HEK293 (cell line): ENCODE data around the gene FNDC11.
A peak's percentile ranks its signal among the peaks of the same experiment; 100 is the strongest.

Experiments
- CTCF ChIA-PET: fragments of 350-600 bp; formaldehyde crosslinking; extraction: SDS; loops from one replicate; lab custom pipeline; 2021; ENCODE audit warnings: antibody characterized with exemption; lab: Yijun Ruan, JAX
- POLR2A ChIA-PET: fragments of 300-600 bp; formaldehyde crosslinking; extraction: SDS; loops from one replicate; lab custom pipeline; 2020; ENCODE audit warnings: antibody characterized with exemption, inconsistent platforms; lab: Yijun Ruan, JAX
- H3K27ac ChIP-seq: fragments of 200-500 bp; sonication (Bioruptor generic); 2 replicates; pipeline ENCODE4 v1.5.1; 2014; ENCODE audit warnings: low read depth, low read length, control low read depth, inconsistent platforms; ENCODE audit errors: extremely low read depth
- H3K36me3 ChIP-seq, 2 experiments: fragments of 200-500 bp in 1 of 2; sonication (Bioruptor generic) in 1 of 2; 1 replicate in 1 of 2; 2 replicates in 1 of 2; pipeline ENCODE4 v1.5.1; 2014 to 2017; ENCODE audit warnings: inconsistent platforms in 2 of 2, low read length in 2 of 2; ENCODE audit not compliant: control insufficient read depth in 2 of 2, insufficient read depth in 1 of 2
- H3K4me1 ChIP-seq: fragments of 200-500 bp; sonication (Bioruptor generic); 2 replicates; pipeline ENCODE4 v1.5.1; 2014; ENCODE audit warnings: mild to moderate bottlenecking, low read length, inconsistent platforms; ENCODE audit not compliant: control insufficient read depth, insufficient read depth
- H3K4me3 ChIP-seq: 2 replicates; pipeline ENCODE4 v1.5.1; 2011; ENCODE audit warnings: low read depth, mild to moderate bottlenecking, control low read depth, low read length, moderate library complexity
- H3K9me3 ChIP-seq: fragments of 200-500 bp; sonication (Bioruptor generic); 2 replicates; pipeline ENCODE4 v1.5.1; 2014; ENCODE audit warnings: low read depth, low read length, inconsistent platforms; ENCODE audit not compliant: control insufficient read depth, insufficient read depth
- GFI1B ChIP-seq: fragments of 450-650 bp; formaldehyde crosslinking; IDR thresholded peaks from 2 replicates; pipeline ENCODE4 v1.5.1; 2016; ENCODE audit warnings: missing biosample characterization, missing genetic modification characterization
- GLIS1 ChIP-seq: fragments of 450-650 bp; formaldehyde crosslinking; IDR thresholded peaks from 2 replicates; pipeline ENCODE4 v1.5.1; 2016; ENCODE audit warnings: missing biosample characterization, missing genetic modification characterization
- HOXC10 ChIP-seq: sonication (generic); formaldehyde crosslinking; IDR thresholded peaks from 2 replicates; pipeline ENCODE4 v1.8.1; 2023; ENCODE audit warnings: mild to moderate bottlenecking, missing genetic modification reagents
- KLF1 ChIP-seq: fragments of 450-650 bp; formaldehyde crosslinking; IDR thresholded peaks from 2 replicates; pipeline ENCODE4 v1.5.1; 2016; ENCODE audit warnings: missing biosample characterization, missing genetic modification characterization
- KLF7 ChIP-seq: fragments of 450-650 bp; formaldehyde crosslinking; IDR thresholded peaks from 2 replicates; pipeline ENCODE4 v1.5.1; 2016; ENCODE audit warnings: missing biosample characterization, missing genetic modification characterization, borderline replicate concordance
- KLF8 ChIP-seq: fragments of 450-650 bp; formaldehyde crosslinking; IDR thresholded peaks from 2 replicates; pipeline ENCODE4 v1.5.1; 2016; ENCODE audit warnings: missing biosample characterization, missing genetic modification characterization
- SCRT2 ChIP-seq: fragments of 450-650 bp; formaldehyde crosslinking; IDR thresholded peaks from 2 replicates; pipeline ENCODE4 v1.5.1; 2016; ENCODE audit warnings: missing biosample characterization, missing genetic modification characterization
- SP2 ChIP-seq: fragments of 450-650 bp; formaldehyde crosslinking; IDR thresholded peaks from 2 replicates; pipeline ENCODE4 v1.5.1; 2016; ENCODE audit warnings: missing biosample characterization, missing genetic modification characterization
- ZBTB17 ChIP-seq: fragments of 450-650 bp; formaldehyde crosslinking; IDR thresholded peaks from 2 replicates; pipeline ENCODE4 v1.5.1; 2016; ENCODE audit warnings: missing biosample characterization, missing genetic modification characterization
- ZBTB8A ChIP-seq: fragments of 450-650 bp; formaldehyde crosslinking; IDR thresholded peaks from 2 replicates; pipeline ENCODE4 v1.5.1; 2016; ENCODE audit warnings: missing biosample characterization, missing genetic modification characterization
- ZFP69B ChIP-seq: fragments of 450-650 bp; formaldehyde crosslinking; IDR thresholded peaks from 2 replicates; pipeline ENCODE4 v1.5.1; 2016; ENCODE audit warnings: missing biosample characterization, missing genetic modification characterization
- ZNF10 ChIP-seq: fragments of 450-650 bp; formaldehyde crosslinking; IDR thresholded peaks from 2 replicates; pipeline ENCODE4 v1.5.1; 2017; ENCODE audit warnings: missing biosample characterization, missing genetic modification characterization
- ZNF174 ChIP-seq: fragments of 450-650 bp; formaldehyde crosslinking; IDR thresholded peaks from 2 replicates; pipeline ENCODE4 v1.5.0; 2017; ENCODE audit warnings: missing biosample characterization, mild to moderate bottlenecking, missing genetic modification characterization
- ZNF184 ChIP-seq: fragments of 450-650 bp; IDR thresholded peaks from 2 replicates; pipeline ENCODE4 v1.5.1; 2018; ENCODE audit warnings: missing biosample characterization, mild to moderate bottlenecking, missing genetic modification characterization
- ZNF19 ChIP-seq: fragments of 450-650 bp; formaldehyde crosslinking; IDR thresholded peaks from 2 replicates; pipeline ENCODE4; 2016; ENCODE audit warnings: missing biosample characterization, missing genetic modification characterization, low read depth
- ZNF341 ChIP-seq: fragments of 450-650 bp; formaldehyde crosslinking; IDR thresholded peaks from 2 replicates; pipeline ENCODE4; 2016; ENCODE audit warnings: low read depth, missing biosample characterization, missing genetic modification characterization
- ZNF37A ChIP-seq: fragments of 450-650 bp; IDR thresholded peaks from 2 replicates; pipeline ENCODE4 v1.5.1; 2018; ENCODE audit warnings: missing biosample characterization, missing genetic modification characterization
- ZNF391 ChIP-seq: fragments of 450-650 bp; formaldehyde crosslinking; IDR thresholded peaks from 2 replicates; pipeline ENCODE4 v1.5.1; 2016; ENCODE audit warnings: low read depth, missing biosample characterization, missing genetic modification characterization, borderline replicate concordance
- ZNF394 ChIP-seq: fragments of 450-650 bp; formaldehyde crosslinking; IDR thresholded peaks from 2 replicates; pipeline ENCODE4 v1.5.1; 2016; ENCODE audit warnings: missing biosample characterization, missing genetic modification characterization, mild to moderate bottlenecking, moderate library complexity, borderline replicate concordance
- ZNF561 ChIP-seq: fragments of 450-650 bp; IDR thresholded peaks from 2 replicates; pipeline ENCODE4 v1.5.1; 2018; ENCODE audit warnings: missing biosample characterization, missing genetic modification characterization, borderline replicate concordance
- ZNF600 ChIP-seq: fragments of 450-650 bp; formaldehyde crosslinking; IDR thresholded peaks from 2 replicates; pipeline ENCODE4 v1.5.1; 2016; ENCODE audit warnings: missing biosample characterization, missing genetic modification characterization
- ZNF629 ChIP-seq: fragments of 450-650 bp; formaldehyde crosslinking; IDR thresholded peaks from 2 replicates; pipeline ENCODE4 v1.5.1; 2017; ENCODE audit warnings: missing biosample characterization, missing genetic modification characterization

The FNDC11 gene

DNA sequence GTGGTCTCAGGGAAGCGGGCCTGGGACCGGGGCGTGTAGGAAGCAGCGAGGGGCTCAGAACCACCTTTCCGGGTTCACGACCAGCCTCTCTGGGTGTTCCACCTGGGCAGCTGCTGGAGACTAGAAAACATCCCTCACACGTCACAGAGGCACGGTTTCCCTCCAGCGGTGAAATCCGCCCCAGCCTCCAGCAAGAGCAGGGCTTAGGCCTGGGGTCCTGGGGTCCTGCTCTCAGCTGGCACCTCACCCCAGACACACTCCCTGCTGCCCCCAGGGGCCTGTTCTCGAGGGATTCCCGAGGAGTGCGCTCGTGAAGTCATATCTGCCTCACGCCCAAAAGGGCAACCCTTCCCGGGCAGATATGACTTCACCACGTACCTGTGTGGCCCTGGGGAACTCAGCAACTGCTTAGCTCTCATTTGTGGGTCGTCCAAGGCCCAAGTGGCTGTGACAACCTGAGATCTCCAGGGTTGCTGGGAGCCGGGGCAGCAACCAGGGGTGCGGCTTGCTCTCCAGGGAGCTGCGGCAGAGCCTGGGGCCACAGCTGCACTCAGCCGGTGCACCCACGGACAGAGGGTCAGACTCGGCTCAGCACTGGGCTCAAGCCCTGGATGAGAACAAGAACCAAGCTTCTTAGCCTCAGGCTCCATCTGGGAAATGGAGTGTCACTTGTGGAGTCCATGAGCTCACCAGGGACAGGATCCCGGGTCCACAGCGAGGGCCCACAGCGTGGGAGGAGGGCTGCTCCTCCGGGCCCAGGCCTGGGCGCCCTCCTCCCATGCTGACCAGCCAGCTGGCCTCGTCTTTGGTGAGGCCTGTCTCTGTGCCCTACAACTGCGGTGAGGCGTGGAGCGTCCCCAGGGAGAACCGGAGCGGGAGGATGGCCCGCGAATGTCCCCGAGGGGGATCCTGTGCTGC, 661 bp downstream of the FNDC11 start:
- H3K27ac ChIP-seq, result no peak overlapping the region
- TF ChIP-seq SCRT2 (tag by site-specific recombination) (peak; percentile 80), HOXC10 (CRISPR knock-in tag) (no peak), ZFP69B (tag by site-specific recombination) (0 out of 2 replicates have a peak, but pooled peaks have one; percentile 52), ZNF19 (tag by site-specific recombination) (no peak), ZBTB8A (tag by site-specific recombination) (0 out of 2 replicates have a peak, but pooled peaks have one; percentile 13), ZNF629 (tag by site-specific recombination) (peak; percentile 34), ZNF600 (tag by site-specific recombination) (0 out of 2 replicates have a peak, but pooled peaks have one; percentile 21), ZNF341 (tag by site-specific recombination) (no peak), GLIS1 (tag by site-specific recombination) (peak; percentile 52), KLF8 (tag by site-specific recombination) (peak; percentile 12; the same call in 1 of the 2 replicates), ZNF10 (tag by site-specific recombination) (peak; percentile 61; the same call in 1 of the 2 replicates), ZNF394 (tag by site-specific recombination) (no peak), GFI1B (tag by site-specific recombination) (no peak), KLF7 (tag by site-specific recombination) (no peak)
- ChIA-PET CTCF (interaction anchor here (0.6 kb wide), 1 partner anchor 27 kb away, joined by 4 read pairs; no protein-coding TSS in a partner anchor), POLR2A (interaction anchor here (0.5 kb wide), 1 partner anchor 270 kb away, joined by 6 read pairs; no protein-coding TSS in a partner anchor)
- H3K4me3 ChIP-seq, result no peak overlapping the region
- no peaks in the 10 kb centered on the region for H3K36me3 ChIP-seq
- no peaks in the 10 kb centered on the region for H3K9me3 ChIP-seq
- 0 out of 2 replicates have a peak, but pooled peaks cover 2% of the 10 kb centered on the region for H3K4me1 ChIP-seq

DNA sequence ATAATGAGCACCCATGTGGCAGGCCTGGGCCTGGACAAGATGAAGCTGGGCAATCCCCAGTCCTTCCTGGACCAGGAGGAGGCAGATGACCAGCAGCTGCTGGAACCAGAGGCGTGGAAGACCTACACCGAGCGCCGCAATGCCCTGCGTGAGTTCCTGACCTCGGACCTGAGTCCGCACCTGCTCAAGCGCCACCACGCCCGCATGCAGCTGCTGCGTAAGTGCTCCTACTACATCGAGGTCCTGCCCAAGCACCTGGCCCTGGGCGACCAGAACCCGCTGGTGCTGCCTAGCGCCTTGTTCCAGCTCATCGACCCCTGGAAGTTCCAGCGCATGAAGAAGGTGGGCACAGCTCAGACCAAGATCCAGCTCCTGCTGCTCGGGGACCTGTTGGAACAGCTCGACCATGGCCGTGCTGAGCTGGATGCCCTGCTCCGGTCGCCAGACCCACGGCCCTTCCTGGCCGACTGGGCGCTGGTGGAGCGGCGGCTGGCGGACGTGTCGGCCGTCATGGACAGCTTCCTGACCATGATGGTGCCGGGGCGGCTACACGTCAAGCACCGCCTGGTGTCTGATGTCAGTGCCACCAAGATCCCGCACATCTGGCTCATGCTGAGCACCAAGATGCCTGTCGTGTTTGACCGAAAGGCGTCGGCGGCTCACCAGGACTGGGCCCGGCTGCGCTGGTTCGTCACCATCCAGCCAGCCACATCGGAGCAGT, 1.9 kb downstream of the FNDC11 start:
- TF ChIP-seq ZNF174 (tag by site-specific recombination), result no peak
- TF ChIP-seq ZNF600 (tag by site-specific recombination), result no peak; the same call in 1 of the 2 replicates
- no peak for TF ChIP-seq ZNF37A (tag by site-specific recombination)
- TF ChIP-seq ZNF391 (tag by site-specific recombination), result no peak
- 0 out of 2 replicates have a peak, but pooled peaks have one; percentile 15 for TF ChIP-seq KLF1 (tag by site-specific recombination)
- TF ChIP-seq ZNF394 (tag by site-specific recombination), result no peak
- TF ChIP-seq SCRT2 (tag by site-specific recombination), result peak; percentile 55
- Histone ChIP-seq H3K27ac (no peak overlapping the region), H3K4me3 (no peak overlapping the region), H3K36me3 (peaks cover 0 to 12% of the 10 kb centered on the region in 2 experiments; a peak in 1 of 3 replicates), H3K9me3 (no peaks in the 10 kb centered on the region), H3K4me1 (0 out of 2 replicates have a peak, but pooled peaks cover 2% of the 10 kb centered on the region)
- POLR2A ChIA-PET, result no interaction called here
- CTCF ChIA-PET, result no interaction called here

DNA sequence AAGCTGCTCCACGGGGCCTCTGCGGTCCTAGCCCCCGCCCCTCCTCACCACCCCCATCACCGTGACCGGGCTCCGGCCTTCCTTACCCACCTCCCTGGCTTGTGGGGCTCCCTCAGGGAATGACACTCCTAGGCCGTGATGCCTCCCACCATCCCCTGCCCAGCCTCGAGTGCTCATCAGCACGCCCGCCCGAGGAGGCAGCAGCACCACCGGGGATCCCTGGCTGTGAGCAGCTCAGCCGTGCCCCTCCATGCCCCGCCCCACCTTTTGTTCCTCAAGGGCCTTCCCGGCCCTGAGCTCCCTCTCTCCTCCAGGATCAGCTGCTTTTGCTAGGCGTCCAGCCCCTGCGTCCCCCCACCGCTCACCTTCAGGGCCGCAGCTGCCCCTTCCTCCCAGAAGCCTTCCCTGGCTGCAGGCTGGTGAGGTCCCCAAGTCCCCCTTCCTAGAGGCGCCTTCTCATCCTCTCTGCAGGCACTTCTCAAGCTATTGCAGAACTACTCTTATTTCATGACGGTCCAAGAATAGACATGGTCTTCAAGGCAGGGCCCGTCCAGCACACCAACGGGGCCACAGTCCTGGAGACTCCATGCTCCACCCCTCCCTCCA, 3.0 kb downstream of the FNDC11 start:
- ChIA-PET POLR2A (no interaction called here), CTCF (no interaction called here)

More for the DNA sequence above, 3.0 kb downstream of the FNDC11 start:
- TF ChIP-seq SP2 (tag by site-specific recombination) (peak; percentile 36), ZNF600 (tag by site-specific recombination) (0 out of 2 replicates have a peak, but pooled peaks have one; percentile 35), KLF1 (tag by site-specific recombination) (peak; percentile 36), ZNF184 (tag by site-specific recombination) (no peak), ZNF561 (no peak), ZBTB17 (tag by site-specific recombination) (no peak), KLF8 (tag by site-specific recombination) (peak; percentile 21; the same call in 1 of the 2 replicates)
- H3K9me3 ChIP-seq, result no peaks in the 10 kb centered on the region
- 0 out of 2 replicates have a peak, but pooled peaks cover 2% of the 10 kb centered on the region for H3K4me1 ChIP-seq
- H3K4me3 ChIP-seq, result no peak overlapping the region
- H3K36me3 ChIP-seq, result peaks cover 0 to 18% of the 10 kb centered on the region in 2 experiments; a peak in 1 of 3 replicates
- no peak overlapping the region for H3K27ac ChIP-seq
